Activated CD4-positive, CD25-positive, alpha-beta regulatory T cell treated with anti-CD3 and anti-CD28 coated beads, Interleukin-2, amount 50 U/mL, for 16 hours (primary cell): ENCODE measurements around the gene ZNRD2.
A peak's percentile ranks its signal among the peaks of the same experiment; 100 is the strongest.

ENCODE experiments used
- DNase-seq: peaks from one replicate; pipeline ENCODE4 v3.0.0-alpha.2; 2020; ENCODE audit warnings: low read depth, low spot score

ZNRD2 gene

GRCh38 chr11:65573391-65574079 lies 3.3 kb downstream of the ZNRD2 start:
- DNase-seq: no peak

- peak; percentile 63 for DNase-seq
Observed at GRCh38 chr11:65574109-65574810, 4.0 kb downstream of the ZNRD2 start.

GRCh38 chr11:65574811-65575567 lies 4.7 kb downstream of the ZNRD2 start:
- no peak for DNase-seq

GRCh38 chr11:65575568-65576231 lies 5.4 kb downstream of the ZNRD2 start, which contains the start of gene EHBP1L1:
Gene EHBP1L1, plus strand, starts transcription at chr11:65576053. Its CDS starts 250 bp downstream, at chr11:65576303.
- peak; percentile 48 for DNase-seq

- no peak for DNase-seq
Observed at GRCh38 chr11:65576232-65576866, 6.1 kb downstream of the ZNRD2 start.

- DNase-seq: no peak
Observed at GRCh38 chr11:65576867-65577755, 6.8 kb downstream of the ZNRD2 start.

- no peak for DNase-seq
Observed at GRCh38 chr11:65577756-65578109, 7.5 kb downstream of the ZNRD2 start.

GRCh38 chr11:65578134-65578533 lies 7.9 kb downstream of the ZNRD2 start:
- DNase-seq: no peak

- DNase-seq: no peak
Observed at GRCh38 chr11:65578667-65579066, 8.4 kb downstream of the ZNRD2 start.

GRCh38 chr11:65579291-65579690 lies 9.0 kb downstream of the ZNRD2 start:
- DNase-seq: no peak

- no peak for DNase-seq
Observed at GRCh38 chr11:65580031-65580692, 9.9 kb downstream of the ZNRD2 start.

- DNase-seq: no peak
Observed at GRCh38 chr11:65580756-65581155, 10.5 kb downstream of the ZNRD2 start.

- DNase-seq: no peak
Observed at GRCh38 chr11:65581928-65582327, 11.7 kb downstream of the ZNRD2 start.

- no peak for DNase-seq
Observed at GRCh38 chr11:65583589-65583988, 13.3 kb downstream of the ZNRD2 start.

GRCh38 chr11:65584106-65584505 lies 13.8 kb downstream of the ZNRD2 start:
- DNase-seq: no peak

GRCh38 chr11:65584723-65585171 lies 14.5 kb downstream of the ZNRD2 start:
- DNase-seq: no peak

- DNase-seq: no peak
Observed at GRCh38 chr11:65585396-65586246, 15.3 kb downstream of the ZNRD2 start.

GRCh38 chr11:65586247-65586630 lies 16.0 kb downstream of the ZNRD2 start:
- no peak for DNase-seq

- no peak for DNase-seq
Observed at GRCh38 chr11:65586676-65587075, 16.4 kb downstream of the ZNRD2 start.
